Osteocyte (in vitro differentiated cells): Measurements from ENCODE around the gene TRMT61A. TPM values are rescaled to one million over a fixed set of nuclear protein-coding genes. Genes with fewer than 3 reads are reported as not detected.

Source experiments
- DNase-seq: peaks from one replicate; pipeline ENCODE4 v3.0.0; 2021; ENCODE audit warnings: mixed read lengths; ENCODE audit not compliant: unreplicated experiment; ENCODE audit errors: extremely low spot score
- H3K27ac Mint-ChIP-seq: one replicate; pipeline ENCODE4 v1.8.0; 2021; ENCODE audit warnings: mild to moderate bottlenecking, mixed read lengths; ENCODE audit not compliant: unreplicated experiment
- H3K27me3 Mint-ChIP-seq: one replicate; pipeline ENCODE4 v1.8.0; 2021; ENCODE audit warnings: mixed read lengths; ENCODE audit not compliant: unreplicated experiment
- H3K36me3 Mint-ChIP-seq: one replicate; pipeline ENCODE4 v1.8.0; 2021; ENCODE audit warnings: mixed read lengths; ENCODE audit not compliant: unreplicated experiment
- H3K4me1 Mint-ChIP-seq: one replicate; pipeline ENCODE4 v1.8.0; 2021; ENCODE audit warnings: mixed read lengths; ENCODE audit not compliant: unreplicated experiment
- H3K4me3 Mint-ChIP-seq: one replicate; pipeline ENCODE4 v1.8.0; 2021; ENCODE audit warnings: mild to moderate bottlenecking, moderate library complexity, mixed read lengths; ENCODE audit not compliant: unreplicated experiment
- H3K9me3 Mint-ChIP-seq: one replicate; pipeline ENCODE4 v1.8.0; 2021; ENCODE audit warnings: mixed read lengths; ENCODE audit not compliant: unreplicated experiment
- CTCF ChIP-seq: fragments of 200-600 bp; sonication (generic); IDR thresholded peaks from 2 replicates; pipeline ENCODE4 v1.5.0; 2021; ENCODE audit warnings: antibody characterized with exemption, mild to moderate bottlenecking, moderate library complexity
- total RNA-seq: library from RNA; stranded (reverse); gene quantifications from 2 replicates; pipeline ENCODE4 v1.2.1, GENCODE V29; 2021

The TRMT61A gene
- total RNA-seq, 1 donor from 2014 or later: 11.5 TPM

GRCh38 chr14:103576371-103577024 lies 47.5 kb downstream of the TRMT61A start:
- Mint-ChIP-seq H3K9me3 (no peaks in the 10 kb centered on the region), H3K27ac (peak overlapping the region; percentile 94), H3K36me3 (peaks cover 16% of the 10 kb centered on the region), H3K27me3 (no peaks in the 10 kb centered on the region), H3K4me3 (no peak overlapping the region), H3K4me1 (peaks cover 18% of the 10 kb centered on the region)
- TF ChIP-seq CTCF: no peak
- peak; percentile 94 for DNase-seq

GRCh38 chr14:103578401-103579075 lies 49.5 kb downstream of the TRMT61A start:
- no peak for TF ChIP-seq CTCF
- DNase-seq: no peak
- H3K4me3 Mint-ChIP-seq: no peak overlapping the region
- peaks cover 15% of the 10 kb centered on the region for H3K36me3 Mint-ChIP-seq
- H3K27me3 Mint-ChIP-seq: no peaks in the 10 kb centered on the region
- H3K4me1 Mint-ChIP-seq: peaks cover 16% of the 10 kb centered on the region
- no peaks in the 10 kb centered on the region for H3K9me3 Mint-ChIP-seq
- no peak overlapping the region for H3K27ac Mint-ChIP-seq

- Mint-ChIP-seq H3K9me3 (no peaks in the 10 kb centered on the region), H3K36me3 (peaks cover 14% of the 10 kb centered on the region), H3K27me3 (no peaks in the 10 kb centered on the region), H3K4me1 (peaks cover 11% of the 10 kb centered on the region), H3K27ac (no peak overlapping the region), H3K4me3 (no peak overlapping the region)
- DNase-seq: no peak
- no peak for TF ChIP-seq CTCF
These were observed 52.2 kb downstream of the TRMT61A start for GRCh38 chr14:103581206-103581605.

- Mint-ChIP-seq H3K27ac (no peak overlapping the region), H3K4me3 (no peak overlapping the region), H3K4me1 (peaks cover 2% of the 10 kb centered on the region), H3K36me3 (peaks cover 15% of the 10 kb centered on the region), H3K27me3 (no peaks in the 10 kb centered on the region), H3K9me3 (no peaks in the 10 kb centered on the region)
- DNase-seq: no peak
- TF ChIP-seq CTCF: no peak
These were observed 53.1 kb downstream of the TRMT61A start for GRCh38 chr14:103581954-103582703.

GRCh38 chr14:103584326-103584915 lies 55.4 kb downstream of the TRMT61A start:
- Mint-ChIP-seq H3K4me1 (no peaks in the 10 kb centered on the region), H3K36me3 (peaks cover 22% of the 10 kb centered on the region), H3K4me3 (no peak overlapping the region), H3K27ac (no peak overlapping the region), H3K9me3 (no peaks in the 10 kb centered on the region), H3K27me3 (no peaks in the 10 kb centered on the region)
- TF ChIP-seq CTCF: no peak
- no peak for DNase-seq
